GM21619 (cell line): ENCODE data around the gene LRRIQ3.

Experiments used
- ATAC-seq: cut with Tn5 transposase; IDR thresholded peaks from one replicate; pipeline ENCODE4 v1.9.1; 2021; ENCODE audit not compliant: unreplicated experiment

The LRRIQ3 gene

GRCh38 chr1:74113333-74113732 is 84.6 kb downstream of the LRRIQ3 start:
- ATAC-seq, result no peak

- ATAC-seq, result no peak
These were observed 90.6 kb downstream of the LRRIQ3 start for GRCh38 chr1:74107394-74107793.

GRCh38 chr1:74091371-74091770 is 106.6 kb downstream of the LRRIQ3 start:
- ATAC-seq, result no peak

- no peak for ATAC-seq
These were observed 114.8 kb downstream of the LRRIQ3 start for GRCh38 chr1:74083128-74083527.

GRCh38 chr1:74065081-74065480 is 132.9 kb downstream of the LRRIQ3 start:
- no peak for ATAC-seq

- no peak for ATAC-seq
These were observed 140.3 kb downstream of the LRRIQ3 start for GRCh38 chr1:74057719-74058118.

- ATAC-seq, result no peak
These were observed 144.6 kb downstream of the LRRIQ3 start for GRCh38 chr1:74053407-74053806.

- ATAC-seq, result no peak
These were observed 147.6 kb downstream of the LRRIQ3 start for GRCh38 chr1:74050386-74050785.

- no peak for ATAC-seq
These were observed 159.9 kb downstream of the LRRIQ3 start for GRCh38 chr1:74038042-74038441.

GRCh38 chr1:74012583-74012982 is 185.4 kb downstream of the LRRIQ3 start:
- ATAC-seq, result no peak

- ATAC-seq, result no peak
These were observed 186.2 kb downstream of the LRRIQ3 start for GRCh38 chr1:74011736-74012135.

- ATAC-seq, result no peak
These were observed 187.8 kb downstream of the LRRIQ3 start for GRCh38 chr1:74010206-74010605.

GRCh38 chr1:74005533-74005932 is 192.4 kb downstream of the LRRIQ3 start:
- ATAC-seq, result no peak

GRCh38 chr1:74003806-74004205 is 194.2 kb downstream of the LRRIQ3 start:
- ATAC-seq, result no peak

GRCh38 chr1:73998348-73998959 is 199.5 kb downstream of the LRRIQ3 start:
- ATAC-seq, result no peak

GRCh38 chr1:73980324-73981040 is 217.5 kb downstream of the LRRIQ3 start:
- no peak for ATAC-seq

GRCh38 chr1:73979684-73980083 is 218.3 kb downstream of the LRRIQ3 start:
- no peak for ATAC-seq

- no peak for ATAC-seq
These were observed 219.0 kb downstream of the LRRIQ3 start for GRCh38 chr1:73978964-73979363.
